ENCODE measurements around the gene SART1.
A peak's percentile ranks its signal among the peaks of the same experiment; 100 is the strongest.
"Not testable (repeated sequence)": the region's sequence is repeated elsewhere in the genome, so short reads cannot be mapped to it uniquely, and the experiment has no call there.

The SART1 gene

GRCh38 chr11:66020212-66020611, 58.7 kb downstream of the SART1 start:
- no peak for DNase-seq

GRCh38 chr11:66020618-66021357, 59.3 kb downstream of the SART1 start:
- DNase-seq, result no peak

- DNase-seq, result peak; percentile 19
Measured at GRCh38 chr11:66022401-66023185, 61.1 kb downstream of the SART1 start.

GRCh38 chr11:66023186-66023440, 61.6 kb downstream of the SART1 start:
- not testable (repeated sequence) for DNase-seq

GRCh38 chr11:66026017-66026529, 64.5 kb downstream of the SART1 start, which contains the start of gene CATSPER1:
Gene CATSPER1 (minus strand): TSS chr11:66026479. CDS start chr11:66026379, 100 bp downstream.
- no peak for DNase-seq

Measured in GOT3 (cell line).